Colon (tissue), 2 donors: Measurements from ENCODE around the gene CCDC179.

Experiments
- FAIRE-seq: peaks from 2 replicates; lab custom pipeline; 2012; peaks lifted over from hg19 to GRCh38; lab: Jason Lieb, UNC
- donor health status: control.
- donor health status: control.

Gene CCDC179

GRCh38 chr11:22807855-22808570 is 52.3 kb downstream of the CCDC179 start:
- no peak for FAIRE-seq

- FAIRE-seq, result no peak
Measured at GRCh38 chr11:22807391-22807790, 52.9 kb downstream of the CCDC179 start.

DNA sequence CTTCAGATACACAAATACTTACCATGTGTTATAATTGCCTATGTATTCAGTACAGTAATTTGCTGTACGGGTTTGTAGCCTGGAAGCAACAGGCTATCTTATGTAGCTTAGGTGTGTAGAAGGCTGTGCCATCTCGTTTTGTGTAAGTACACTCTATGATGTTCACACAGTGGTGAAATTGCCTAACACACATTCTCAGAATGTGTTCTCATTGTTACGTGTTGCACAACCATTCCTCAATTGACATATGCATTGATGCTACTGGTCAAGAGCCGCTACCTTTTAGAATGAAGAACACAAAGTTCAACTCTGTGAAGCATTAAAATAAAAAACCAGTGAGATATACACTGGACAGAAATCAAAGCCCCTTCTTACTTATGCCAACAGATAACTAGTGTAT is 57.4 kb downstream of the CCDC179 start:
- no peak for FAIRE-seq

DNA sequence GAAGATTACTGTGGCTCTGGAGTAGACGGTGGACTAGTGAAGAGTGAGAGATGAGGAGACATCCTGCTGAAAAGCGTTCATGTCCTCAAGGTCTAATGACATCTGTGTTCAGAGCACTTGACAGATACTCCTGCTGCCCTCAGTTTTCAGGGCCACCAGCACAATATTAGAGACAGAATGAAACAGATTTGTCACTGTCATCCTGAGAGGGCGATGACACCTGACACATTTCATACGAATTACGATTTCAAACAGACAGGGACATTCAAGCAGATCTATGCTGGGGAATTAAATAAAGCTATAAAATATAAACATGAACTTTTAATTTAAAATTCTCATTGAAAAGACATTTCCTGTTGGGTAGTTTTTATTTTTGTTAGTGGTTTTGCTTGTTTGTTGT is 59.8 kb downstream of the CCDC179 start:
- FAIRE-seq, result no peak

DNA sequence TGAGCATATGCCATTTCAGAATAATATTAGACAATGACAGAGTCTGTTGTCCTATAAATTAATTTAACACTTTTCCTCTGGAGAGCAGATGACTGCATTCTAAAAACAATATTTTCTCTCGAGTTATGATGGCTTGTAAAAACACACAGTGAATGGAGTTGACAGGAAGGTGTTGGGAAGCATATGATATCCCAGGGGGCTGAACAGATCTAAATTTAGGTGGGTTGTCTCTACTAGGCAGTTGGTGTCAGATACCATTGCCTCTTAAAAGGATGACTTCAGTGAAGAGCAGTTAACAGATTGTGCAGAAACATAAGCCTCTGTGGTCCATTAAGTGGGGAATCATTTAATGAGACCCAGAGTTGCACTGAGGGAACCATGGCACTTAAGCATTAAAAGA is 61.4 kb downstream of the CCDC179 start:
- no peak for FAIRE-seq

DNA sequence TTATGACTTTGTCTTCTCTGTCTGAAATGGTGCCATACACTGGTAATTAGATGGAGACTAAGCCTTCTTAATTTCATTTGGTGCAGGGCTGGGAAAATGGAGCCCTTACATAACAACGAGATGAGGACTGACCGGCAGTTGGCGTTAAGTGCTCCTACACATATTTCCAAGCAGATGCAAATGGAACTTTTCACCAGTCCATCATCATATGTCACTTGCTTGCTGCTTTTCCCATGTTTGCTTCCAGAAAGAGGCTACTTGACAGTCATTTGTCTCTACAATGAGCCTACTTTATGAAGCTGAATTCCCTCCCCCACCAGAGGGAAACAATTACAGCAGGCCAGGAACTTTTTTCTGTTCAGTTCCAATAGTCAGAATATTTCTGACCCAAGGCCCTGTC is 63.2 kb downstream of the CCDC179 start:
- FAIRE-seq, result no peak
